Muscle layer of duodenum (tissue), 2 donors: ENCODE data around the gene ICAM2.

Source experiments
- H3K27ac ChIP-seq: one replicate; pipeline ENCODE4 v1.7.0; 2013; ENCODE audit warnings: mild to moderate bottlenecking, low read length
- H3K27me3 ChIP-seq: one replicate; pipeline ENCODE4 v1.7.0; 2013; ENCODE audit warnings: low read depth, mild to moderate bottlenecking, control low read depth, low read length
- H3K36me3 ChIP-seq, 2 donors: one replicate each; pipeline ENCODE4 v1.7.0; 2013; ENCODE audit warnings: low read length in 2 of 2, control low read depth in 1 of 2, mild to moderate bottlenecking in 1 of 2; ENCODE audit not compliant: insufficient read depth in 2 of 2, control insufficient read depth in 1 of 2
- H3K4me1 ChIP-seq, 2 donors: one replicate each; pipeline ENCODE4 v1.7.0; 2013; ENCODE audit warnings: low read length in 2 of 2, mild to moderate bottlenecking in 2 of 2, control low read depth in 1 of 2, moderate library complexity in 1 of 2; ENCODE audit not compliant: insufficient read depth in 2 of 2, control insufficient read depth in 1 of 2
- H3K4me3 ChIP-seq, 2 donors: one replicate each; pipeline ENCODE4 v1.7.0; 2013; ENCODE audit warnings: low read length in 2 of 2, low read depth in 1 of 2, mild to moderate bottlenecking in 1 of 2
- H3K9me3 ChIP-seq, 2 donors: one replicate each; pipeline ENCODE4 v1.7.0; 2013; ENCODE audit warnings: low read length in 2 of 2, control low read depth in 1 of 2, mild to moderate bottlenecking in 1 of 2; ENCODE audit not compliant: control insufficient read depth in 1 of 2
- donor health status: healthy.

Gene ICAM2

DNA sequence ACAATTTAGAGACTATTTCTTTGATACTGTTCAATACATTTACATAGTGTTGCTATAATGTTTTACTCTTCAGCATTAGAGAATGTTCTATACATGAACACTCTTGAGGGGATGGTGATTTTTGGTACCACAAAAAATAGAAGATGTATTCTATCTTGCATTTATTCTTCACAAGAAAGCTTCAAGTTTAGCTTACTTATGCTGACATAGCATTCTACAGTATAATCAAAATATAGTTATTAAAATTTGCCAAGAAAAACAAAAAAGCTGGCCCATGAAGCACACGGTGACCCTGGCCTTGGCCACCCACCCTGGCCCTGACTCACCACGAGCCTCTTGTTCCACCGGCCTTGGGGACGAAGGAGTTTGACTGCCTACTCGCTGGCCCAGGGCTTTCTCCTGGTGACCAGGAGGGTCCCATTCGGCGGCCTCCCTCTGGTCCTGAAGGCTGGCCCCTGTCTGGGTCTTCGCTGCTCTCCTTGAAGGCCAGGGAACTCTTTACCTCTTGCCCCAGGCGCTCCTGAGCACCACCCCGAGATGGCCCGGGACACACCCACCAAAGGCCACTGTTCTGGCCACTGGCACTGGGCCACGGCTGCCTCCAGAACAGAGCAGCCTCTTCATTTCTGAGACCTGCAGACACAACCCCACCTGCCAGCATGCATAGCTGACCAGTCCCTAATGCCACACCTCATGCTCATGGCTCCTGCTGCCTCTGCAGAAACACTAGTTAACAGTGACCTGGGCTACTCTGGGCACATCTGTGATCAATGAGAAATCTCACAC, 22.5 kb upstream of the ICAM2 start:
- no peaks in the 10 kb centered on the region for H3K9me3 ChIP-seq
- H3K27ac ChIP-seq = no peak overlapping the region
- H3K36me3 ChIP-seq = peaks cover 37 to 52% of the 10 kb centered on the region in 2 donors
- H3K4me3 ChIP-seq = no peak overlapping the region
- no peaks in the 10 kb centered on the region for H3K27me3 ChIP-seq
- no peaks in the 10 kb centered on the region for H3K4me1 ChIP-seq

- Histone ChIP-seq H3K4me1 (no peaks in the 10 kb centered on the region), H3K4me3 (no peak overlapping the region), H3K27me3 (no peaks in the 10 kb centered on the region), H3K9me3 (no peaks in the 10 kb centered on the region), H3K36me3 (peaks cover 32 to 48% of the 10 kb centered on the region in 2 donors), H3K27ac (no peak overlapping the region)
These were observed 21.5 kb upstream of the ICAM2 start for GRCh38 chr17:64041912-64042311.

DNA sequence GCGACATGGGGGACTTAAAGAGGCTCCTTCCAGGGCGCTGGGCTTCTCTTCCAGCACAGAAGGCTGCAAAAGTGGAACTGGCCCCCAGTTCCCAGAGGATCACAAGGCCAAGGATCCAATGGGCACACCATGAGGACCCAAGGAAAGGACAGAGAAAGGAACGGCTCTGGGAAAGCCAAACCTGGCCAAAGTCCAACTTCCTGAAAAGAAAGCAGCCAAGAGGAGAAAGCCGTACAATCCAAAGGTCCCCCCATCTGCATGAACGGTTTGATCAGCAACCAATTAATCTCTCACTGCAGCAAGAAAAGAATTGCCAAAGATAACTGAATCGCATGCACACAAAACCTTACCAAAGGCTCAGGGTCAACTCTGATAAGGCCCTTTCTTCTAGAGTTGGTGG, 19.8 kb upstream of the ICAM2 start:
- H3K27ac ChIP-seq = no peak overlapping the region
- no peaks in the 10 kb centered on the region for H3K27me3 ChIP-seq
- peaks cover 15 to 33% of the 10 kb centered on the region in 2 donors for H3K36me3 ChIP-seq
- no peaks in the 10 kb centered on the region for H3K4me1 ChIP-seq
- no peak overlapping the region for H3K4me3 ChIP-seq
- H3K9me3 ChIP-seq = no peaks in the 10 kb centered on the region

GRCh38 chr17:64039106-64039400, 18.6 kb upstream of the ICAM2 start:
- Histone ChIP-seq H3K4me1 (no peaks in the 10 kb centered on the region), H3K27me3 (no peaks in the 10 kb centered on the region), H3K9me3 (no peaks in the 10 kb centered on the region), H3K27ac (no peak overlapping the region), H3K4me3 (no peak overlapping the region), H3K36me3 (peaks cover 8 to 21% of the 10 kb centered on the region in 2 donors)

- Histone ChIP-seq H3K9me3 (no peaks in the 10 kb centered on the region), H3K4me3 (no peak overlapping the region), H3K27ac (no peak overlapping the region), H3K36me3 (peaks cover 3 to 16% of the 10 kb centered on the region in 2 donors), H3K4me1 (no peaks in the 10 kb centered on the region), H3K27me3 (no peaks in the 10 kb centered on the region)
These were observed 18.1 kb upstream of the ICAM2 start for GRCh38 chr17:64038331-64039105.

DNA sequence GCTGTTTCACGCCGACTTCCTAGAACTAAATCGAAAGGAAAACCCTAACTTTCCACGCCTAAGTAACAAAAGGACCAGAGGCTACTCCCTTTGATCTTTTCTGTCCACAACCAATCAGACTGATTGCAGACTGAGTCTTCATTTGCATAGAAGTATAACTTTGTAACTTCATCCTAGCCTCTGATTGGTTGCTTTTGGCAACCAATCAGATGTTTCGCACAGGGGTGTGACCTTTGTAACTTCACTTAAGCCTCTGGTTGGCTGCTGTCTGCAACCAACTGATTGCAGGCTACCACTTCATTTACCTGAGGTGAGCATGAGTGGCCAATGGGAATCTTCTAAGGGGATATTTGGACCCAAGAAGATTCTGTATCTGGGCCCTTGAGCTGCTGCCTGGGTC, 17.4 kb upstream of the ICAM2 start:
- no peaks in the 10 kb centered on the region for H3K4me1 ChIP-seq

DNA sequence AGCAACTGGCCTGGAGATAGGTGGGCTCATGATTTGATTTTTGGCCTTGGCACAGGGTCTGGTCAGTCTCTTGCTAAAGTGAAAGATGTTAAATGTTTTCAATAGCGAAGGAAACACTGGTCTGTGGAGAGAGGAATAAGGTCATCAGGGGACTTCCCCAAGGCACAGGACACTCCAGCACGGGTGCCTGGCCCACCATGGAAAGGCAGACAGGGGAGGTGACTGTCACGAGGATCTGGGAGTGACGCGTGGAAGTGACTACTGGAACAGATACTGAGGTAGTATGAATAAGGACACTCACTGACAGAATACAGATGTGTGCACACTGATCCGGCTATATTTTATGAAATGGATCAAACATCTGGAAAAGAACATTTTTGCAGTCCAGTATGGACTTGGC, 16.7 kb upstream of the ICAM2 start:
- H3K4me1 ChIP-seq = no peaks in the 10 kb centered on the region
- no peaks in the 10 kb centered on the region for H3K9me3 ChIP-seq
- H3K4me3 ChIP-seq = no peak overlapping the region
- no peak overlapping the region for H3K27ac ChIP-seq
- peaks cover 0 to 9% of the 10 kb centered on the region in 2 donors for H3K36me3 ChIP-seq
- no peaks in the 10 kb centered on the region for H3K27me3 ChIP-seq

More for the DNA sequence above, 17.4 kb upstream of the ICAM2 start:
- H3K4me3 ChIP-seq = no peak overlapping the region
- H3K27ac ChIP-seq = no peak overlapping the region
- peaks cover 0 to 9% of the 10 kb centered on the region in 2 donors for H3K36me3 ChIP-seq
- no peaks in the 10 kb centered on the region for H3K9me3 ChIP-seq
- H3K27me3 ChIP-seq = no peaks in the 10 kb centered on the region

- Histone ChIP-seq H3K36me3 (peaks cover 0 to 9% of the 10 kb centered on the region in 2 donors), H3K4me3 (no peak overlapping the region), H3K9me3 (no peaks in the 10 kb centered on the region), H3K27ac (no peak overlapping the region), H3K27me3 (no peaks in the 10 kb centered on the region), H3K4me1 (no peaks in the 10 kb centered on the region)
These were observed 15.9 kb upstream of the ICAM2 start for GRCh38 chr17:64036198-64036922.

GRCh38 chr17:64032081-64032480, 11.6 kb upstream of the ICAM2 start:
- H3K36me3 ChIP-seq = no peaks in the 10 kb centered on the region
- H3K9me3 ChIP-seq = no peaks in the 10 kb centered on the region
- no peak overlapping the region for H3K4me3 ChIP-seq
- no peaks in the 10 kb centered on the region for H3K27me3 ChIP-seq
- H3K27ac ChIP-seq = no peak overlapping the region
- H3K4me1 ChIP-seq = no peaks in the 10 kb centered on the region

DNA sequence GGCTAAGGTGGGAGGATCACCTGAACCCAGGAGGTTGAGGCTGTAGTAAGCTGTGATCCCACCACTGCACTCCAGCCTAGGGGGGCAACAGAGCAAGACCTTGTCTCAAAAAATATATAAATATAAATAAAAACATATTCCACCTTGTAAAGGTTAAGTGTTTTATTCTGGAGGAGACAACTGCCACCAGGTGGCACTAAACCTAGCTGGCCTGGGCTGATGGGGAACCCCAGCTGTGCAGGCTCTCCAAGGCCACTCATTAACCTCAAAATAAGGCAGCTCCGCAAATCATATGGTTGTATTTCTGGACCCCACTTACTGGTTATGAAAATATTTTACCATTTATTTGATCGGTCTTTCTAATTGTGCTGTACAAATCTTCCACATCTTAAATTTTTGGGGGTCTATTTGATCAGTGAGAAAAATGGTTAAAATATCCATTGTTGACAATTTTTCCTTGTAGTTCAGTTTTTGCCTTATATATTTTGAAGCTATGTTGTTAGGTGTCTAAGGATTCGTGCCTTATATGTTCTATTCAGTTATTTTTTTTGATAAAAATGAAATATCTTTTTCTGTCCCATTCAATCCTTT, 8.5 kb upstream of the ICAM2 start:
- Histone ChIP-seq H3K36me3 (no peaks in the 10 kb centered on the region), H3K4me1 (peaks cover 0 to 7% of the 10 kb centered on the region in 2 donors), H3K27ac (no peak overlapping the region), H3K4me3 (no peak overlapping the region), H3K27me3 (no peaks in the 10 kb centered on the region), H3K9me3 (no peaks in the 10 kb centered on the region)

GRCh38 chr17:64025732-64026294, 5.4 kb upstream of the ICAM2 start:
- Histone ChIP-seq H3K9me3 (no peaks in the 10 kb centered on the region), H3K36me3 (no peaks in the 10 kb centered on the region), H3K4me3 (peak overlapping the region; percentile 23 to 33), H3K4me1 (peaks cover 0 to 7% of the 10 kb centered on the region in 2 donors), H3K27ac (peak overlapping the region; percentile 43), H3K27me3 (no peaks in the 10 kb centered on the region)
